HG02943 (cell line): Measurements from ENCODE around the gene BRAF.
"Not testable (repeated sequence)": the region's sequence is repeated elsewhere in the genome, so short reads cannot be mapped to it uniquely, and the experiment has no call there.

Source experiments
- ATAC-seq: cut with Tn5 transposase; IDR thresholded peaks from one replicate; pipeline ENCODE4 v1.9.1; 2021; ENCODE audit warnings: mild to moderate bottlenecking, low read depth, moderate library complexity; ENCODE audit not compliant: unreplicated experiment

Gene BRAF

GRCh38 chr7:140669862-140670261 is 254.9 kb downstream of the BRAF start:
- not testable (repeated sequence) for ATAC-seq

- no peak for ATAC-seq
Measured at GRCh38 chr7:140669352-140669751, 255.4 kb downstream of the BRAF start.
